ENCODE measurements around the gene RNF225. TPM values are rescaled to one million over a fixed set of nuclear protein-coding genes. Genes with fewer than 3 reads are reported as not detected.
"Not testable (repeated sequence)": the region's sequence is repeated elsewhere in the genome, so short reads cannot be mapped to it uniquely, and the experiment has no call there.

Gene RNF225
- total RNA-seq, 1 donor from 2014 or later, result 0.55 TPM

DNA sequence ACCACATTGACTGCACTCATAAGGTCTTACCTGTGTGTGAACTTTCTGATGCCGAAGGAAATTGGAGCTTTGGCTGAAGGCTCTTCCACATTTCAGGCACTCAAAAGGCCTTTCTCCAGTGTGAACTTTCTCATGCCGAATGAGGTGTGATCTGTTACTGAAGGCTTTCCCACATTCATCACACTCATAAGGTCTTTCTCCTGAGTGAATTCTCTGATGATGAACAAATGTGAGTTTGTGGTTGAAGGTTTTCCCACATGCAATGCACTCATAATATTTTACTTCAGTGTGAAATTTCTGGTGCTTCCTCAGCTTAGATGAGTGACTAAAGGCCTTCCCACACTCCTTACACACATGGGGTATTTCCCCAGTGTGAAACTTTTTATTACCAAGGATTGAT lies 38.8 kb downstream of the RNF225 start:
- peaks cover 4% of the 10 kb centered on the region for H3K4me1 ChIP-seq
- no peaks in the 10 kb centered on the region for H3K27me3 ChIP-seq
- TF ChIP-seq, protein P1, sequence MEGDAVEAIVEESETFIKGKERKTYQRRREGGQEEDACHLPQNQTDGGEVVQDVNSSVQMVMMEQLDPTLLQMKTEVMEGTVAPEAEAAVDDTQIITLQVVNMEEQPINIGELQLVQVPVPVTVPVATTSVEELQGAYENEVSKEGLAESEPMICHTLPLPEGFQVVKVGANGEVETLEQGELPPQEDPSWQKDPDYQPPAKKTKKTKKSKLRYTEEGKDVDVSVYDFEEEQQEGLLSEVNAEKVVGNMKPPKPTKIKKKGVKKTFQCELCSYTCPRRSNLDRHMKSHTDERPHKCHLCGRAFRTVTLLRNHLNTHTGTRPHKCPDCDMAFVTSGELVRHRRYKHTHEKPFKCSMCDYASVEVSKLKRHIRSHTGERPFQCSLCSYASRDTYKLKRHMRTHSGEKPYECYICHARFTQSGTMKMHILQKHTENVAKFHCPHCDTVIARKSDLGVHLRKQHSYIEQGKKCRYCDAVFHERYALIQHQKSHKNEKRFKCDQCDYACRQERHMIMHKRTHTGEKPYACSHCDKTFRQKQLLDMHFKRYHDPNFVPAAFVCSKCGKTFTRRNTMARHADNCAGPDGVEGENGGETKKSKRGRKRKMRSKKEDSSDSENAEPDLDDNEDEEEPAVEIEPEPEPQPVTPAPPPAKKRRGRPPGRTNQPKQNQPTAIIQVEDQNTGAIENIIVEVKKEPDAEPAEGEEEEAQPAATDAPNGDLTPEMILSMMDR (IDR thresholded peaks at IDR 0.05), result no peak
- H3K9me3 ChIP-seq, result peaks cover 83% of the 10 kb centered on the region
- peaks cover 35% of the 10 kb centered on the region for H3K36me3 ChIP-seq
- intact Hi-C loops (cut with DNase I), result no loop called here
- H3K4me3 ChIP-seq, result no peak overlapping the region
- no peak overlapping the region for H3K27ac ChIP-seq
- no peak for DNase-seq
- no peak for ATAC-seq

DNA sequence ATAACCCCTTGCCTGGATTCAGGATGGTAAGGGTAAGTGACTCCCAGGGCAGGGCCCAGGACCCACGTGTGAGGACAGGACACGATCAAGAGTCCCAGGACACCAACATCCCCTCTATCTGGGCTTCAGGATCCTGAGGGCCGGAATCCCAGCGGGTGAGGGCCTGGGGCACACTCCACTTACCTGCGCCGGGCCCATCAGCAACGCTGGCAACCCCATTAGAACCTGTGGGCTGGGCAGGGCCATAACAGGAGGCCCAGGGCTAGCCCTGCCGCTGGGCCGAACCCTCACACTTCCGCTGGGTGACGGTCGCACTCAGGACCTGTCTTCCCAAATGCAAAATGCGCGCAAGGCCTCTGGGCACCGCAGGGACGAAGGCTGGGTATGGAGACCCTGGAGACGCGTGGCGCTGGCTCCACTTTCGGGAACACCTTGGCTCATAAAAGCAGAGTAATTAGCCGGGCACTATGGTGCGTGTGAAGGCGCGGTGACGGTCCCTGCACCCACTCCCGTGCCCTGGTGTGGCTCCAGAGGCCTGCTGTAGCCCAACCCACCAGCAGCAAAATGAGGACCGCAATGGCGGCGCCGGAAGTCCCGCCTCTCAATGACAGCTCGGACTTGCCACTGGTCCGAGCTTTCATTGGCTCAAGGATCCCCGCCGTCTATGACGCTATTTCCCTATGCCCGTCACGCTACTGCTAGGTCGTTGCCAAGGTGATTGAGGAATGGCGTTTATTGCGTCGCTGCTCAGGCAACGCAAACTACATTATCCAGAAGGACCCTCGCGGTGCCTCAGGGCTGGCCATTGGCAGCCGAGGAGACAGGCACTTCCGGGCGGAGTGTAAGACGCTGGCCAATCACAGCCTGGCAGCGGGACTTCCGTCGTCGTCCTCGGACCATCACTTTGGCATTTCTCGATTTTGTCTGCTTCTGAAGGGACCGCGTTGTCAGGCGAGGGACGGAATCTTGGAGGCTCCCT lies 44.4 kb downstream of the RNF225 start, which contains the start of gene ZNF132:
TSS of gene ZNF132 (minus strand) at position 578 of the 979 bp plus-strand sequence. CDS start at position 246, 332 bp downstream.
- intact Hi-C loops (cut with DNase I), result no loop called here
- Histone ChIP-seq H3K9me3 (peaks cover 30% of the 10 kb centered on the region), H3K4me3 (peak within 1 kb of the TSS; percentile 79), H3K27ac (peak within 1 kb of the TSS; percentile 69), H3K36me3 (peaks cover 22% of the 10 kb centered on the region), H3K27me3 (no peaks in the 10 kb centered on the region), H3K4me1 (peaks cover 15% of the 10 kb centered on the region)
- DNase-seq (peak; percentile 97), ATAC-seq (peak; percentile 98)
- TF ChIP-seq, protein P1 (IDR thresholded peaks at IDR 0.05), result no peak

DNA sequence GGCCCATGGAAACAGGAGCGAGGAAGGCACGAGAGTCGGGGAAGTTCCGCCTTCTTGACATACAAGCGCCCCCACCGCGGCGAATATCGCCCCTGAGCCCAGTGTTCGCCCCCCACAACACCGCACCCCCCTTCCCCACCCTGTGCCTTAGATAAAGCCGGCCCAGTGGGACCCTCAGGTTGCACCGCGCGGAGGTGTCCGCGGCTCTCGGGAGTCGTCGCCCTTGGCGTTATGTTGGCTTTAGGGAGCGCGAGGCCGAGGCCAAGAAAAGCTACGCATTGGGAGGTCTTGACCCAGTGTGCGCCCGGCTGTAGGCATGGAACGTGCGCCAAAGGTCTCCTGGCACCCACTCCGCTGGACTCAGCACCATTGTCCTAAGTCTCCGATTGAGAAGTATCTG lies 45.1 kb downstream of the RNF225 start:
- TF ChIP-seq, protein P1 (IDR thresholded peaks at IDR 0.05), result no peak
- DNase-seq (no peak), ATAC-seq (peak; percentile 2)
- Histone ChIP-seq H3K4me1 (peaks cover 15% of the 10 kb centered on the region), H3K9me3 (peaks cover 23% of the 10 kb centered on the region), H3K27me3 (no peaks in the 10 kb centered on the region), H3K27ac (peak overlapping the region; percentile 69), H3K4me3 (peak overlapping the region; percentile 79), H3K36me3 (peaks cover 15% of the 10 kb centered on the region)
- intact Hi-C loops (cut with DNase I), result no loop called here

DNA sequence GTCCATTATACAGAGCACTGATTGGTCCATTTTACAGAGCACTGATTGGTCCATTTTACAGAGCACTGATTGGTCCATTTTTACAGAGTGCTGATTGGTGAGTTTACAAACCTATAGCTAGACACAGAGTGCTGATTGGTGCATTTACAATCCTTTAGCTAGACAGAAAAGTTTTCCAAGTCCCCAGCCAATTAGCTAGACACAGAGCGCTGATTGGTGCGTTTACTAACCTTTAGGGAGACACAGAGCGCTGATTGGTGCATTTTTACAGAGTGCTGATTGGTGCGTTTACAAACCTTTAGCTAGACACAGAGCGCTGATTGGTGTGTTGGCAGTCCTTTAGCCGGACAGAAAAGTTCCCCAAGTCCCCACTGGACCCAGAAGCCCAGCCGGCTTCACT lies 47.5 kb downstream of the RNF225 start:
- H3K27ac ChIP-seq; H3K36me3 ChIP-seq; H3K4me3 ChIP-seq; ATAC-seq; DNase-seq; intact Hi-C loops (cut with DNase I); H3K9me3 ChIP-seq; H3K27me3 ChIP-seq: not testable (repeated sequence)
- H3K4me1 ChIP-seq, result peaks cover 15% of the 10 kb centered on the region

Small RNA genes within 50 kb of the gene (microRNA-seq; reads per million reads assigned to microRNA genes)
- not detected for gene MIR4754 (ENCODE audit: borderline microRNAs expressed)

Other genes with a start within 250 kb of the RNF225 start
- 7.4 TPM for gene ZNF329, start 244.9 kb upstream of the RNF225 start, total RNA-seq
- gene ZNF274, start 212.6 kb upstream of the RNF225 start, total RNA-seq, result 31.9 TPM
- 27.0 TPM for gene ZNF544, start 166.7 kb upstream of the RNF225 start, total RNA-seq
- gene ZNF8, start 116.7 kb upstream of the RNF225 start, total RNA-seq, result 6.0 TPM
- 34.8 TPM for gene ERVK3-1, start 90.3 kb upstream of the RNF225 start, total RNA-seq
- gene ZSCAN22, start 68.7 kb upstream of the RNF225 start, total RNA-seq, result 4.0 TPM
- 12.7 TPM for gene A1BG, start 42.2 kb upstream of the RNF225 start, total RNA-seq
- gene ZNF497, start 32.9 kb upstream of the RNF225 start, total RNA-seq, result 1.4 TPM
- 1.6 TPM for gene ZNF837, start 14.6 kb upstream of the RNF225 start, total RNA-seq
- gene RPS5, start 8.4 kb upstream of the RNF225 start, total RNA-seq, result 721 TPM
- 9.5 TPM for gene ZNF584, start 13.0 kb downstream of the RNF225 start, total RNA-seq
- 5.1 TPM for gene ZNF132, start 44.5 kb downstream of the RNF225 start, total RNA-seq
- 6.9 TPM for gene ZNF324B, start 56.0 kb downstream of the RNF225 start, total RNA-seq
- 11.7 TPM for gene ZNF324, start 71.4 kb downstream of the RNF225 start, total RNA-seq
- gene ZNF446, start 80.7 kb downstream of the RNF225 start, total RNA-seq, result 8.8 TPM
- gene SLC27A5, start 116.3 kb downstream of the RNF225 start, total RNA-seq, result 4.7 TPM
- gene ZBTB45, start 124.2 kb downstream of the RNF225 start, total RNA-seq, result 14.1 TPM
- gene TRIM28, start 148.4 kb downstream of the RNF225 start, total RNA-seq, result 199 TPM
- gene CHMP2A, start 159.4 kb downstream of the RNF225 start, total RNA-seq, result 96.5 TPM
- 53.8 TPM for gene UBE2M, start 163.0 kb downstream of the RNF225 start, total RNA-seq
- gene MZF1, start 177.7 kb downstream of the RNF225 start, total RNA-seq, result 44.3 TPM